Vagina (tissue), 2 donors: ENCODE measurements around the gene FOXO4. TPM values are rescaled to one million over a fixed set of nuclear protein-coding genes. Genes with fewer than 3 reads are reported as not detected.

Experiments
- DNase-seq, 2 donors: peaks; one replicate each; pipeline ENCODE4 v3.0.0-alpha.2; 2017; ENCODE audit errors: extremely low spot score in 2 of 2
- H3K27ac ChIP-seq: fragments of 200-600 bp; sonication (generic); one replicate; pipeline ENCODE4 v1.5.1; 2019
- H3K27me3 ChIP-seq: fragments of 200-600 bp; sonication (generic); one replicate; pipeline ENCODE4 v1.5.1; 2019
- H3K36me3 ChIP-seq, 2 donors: fragments of 200-600 bp; sonication (generic); one replicate each; pipeline ENCODE4 v1.5.1; 2017 to 2019
- H3K4me1 ChIP-seq: fragments of 200-600 bp; sonication (generic); one replicate; pipeline ENCODE4 v1.5.1; 2019
- H3K4me3 ChIP-seq, 2 donors: fragments of 200-600 bp; sonication (generic); 1 replicate in 1 of 2; 2 replicates in 1 of 2; pipeline ENCODE4 v1.5.1; 2016 to 2019
- H3K9me3 ChIP-seq: fragments of 200-600 bp; sonication (generic); one replicate; pipeline ENCODE4 v1.5.1; 2019
- CTCF ChIP-seq, 3 experiments: fragments of 450-650 bp in 2 of 3; fragments of 200-600 bp in 1 of 3; sonication (generic) in 1 of 3; IDR thresholded peaks; one replicate each; pipeline ENCODE4 v1.5.1; 2017 to 2019; ENCODE audit warnings: antibody characterized with exemption in 3 of 3, mild to moderate bottlenecking in 2 of 3, moderate library complexity in 2 of 3
- POLR2A ChIP-seq, 2 donors: fragments of 450-650 bp; IDR thresholded peaks; one replicate each; pipeline ENCODE4 v1.6.1; 2017; ENCODE audit warnings: antibody characterized with exemption in 2 of 2, mild to moderate bottlenecking in 2 of 2, moderate library complexity in 2 of 2
- POLR2AphosphoS5 ChIP-seq, 2 donors: sonication (generic); formaldehyde crosslinking; IDR thresholded peaks; one replicate each; pipeline ENCODE4 v1.9.0; 2017; ENCODE audit warnings: antibody characterized with exemption in 2 of 2, mild to moderate bottlenecking in 2 of 2, low read depth in 1 of 2; ENCODE audit not compliant: insufficient read depth in 1 of 2
- intact Hi-C: fragments of 100-400 bp; cut with DNase I; formaldehyde crosslinking; loops from one replicate; pipeline ENCODE4 v1.15.1; 2023
- total RNA-seq: library from RNA; depleted of rRNA; stranded (reverse); fragments of >200 nt; gene quantifications from one replicate; pipeline ENCODE4 v1.2.3, GENCODE V29; 2016

Gene FOXO4
- total RNA-seq, 1 donor from 2014 or later = 22.8 TPM

GRCh38 chrX:71118985-71119535, 23.4 kb downstream of the FOXO4 start:
- TF ChIP-seq POLR2AphosphoS5 (IDR thresholded peaks at IDR 0.05; ENCODE audit: insufficient read depth in 1 of 2, low read depth in 1 of 2) (no peak), CTCF (IDR thresholded peaks at IDR 0.05) (no peak), POLR2A (IDR thresholded peaks at IDR 0.05) (no peak)
- Histone ChIP-seq H3K27ac (peak overlapping the region; percentile 71), H3K27me3 (no peaks in the 10 kb centered on the region), H3K4me1 (peaks cover 16% of the 10 kb centered on the region), H3K9me3 (no peaks in the 10 kb centered on the region), H3K36me3 (peaks cover 0 to 27% of the 10 kb centered on the region in 2 donors), H3K4me3 (peak overlapping the region; percentile 54 to 56)
- DNase-seq = no peak
- intact Hi-C loops = no loop called here

GRCh38 chrX:71128166-71128833, 32.6 kb downstream of the FOXO4 start:
- H3K27me3 ChIP-seq = no peaks in the 10 kb centered on the region
- no peak for TF ChIP-seq POLR2AphosphoS5 (IDR thresholded peaks at IDR 0.05; ENCODE audit: insufficient read depth in 1 of 2, low read depth in 1 of 2)
- TF ChIP-seq POLR2A (IDR thresholded peaks at IDR 0.05) = no peak
- TF ChIP-seq CTCF (IDR thresholded peaks at IDR 0.05) = no peak
- no peak overlapping the region for H3K4me3 ChIP-seq
- peaks cover 0 to 29% of the 10 kb centered on the region in 2 donors for H3K36me3 ChIP-seq
- no peaks in the 10 kb centered on the region for H3K9me3 ChIP-seq
- H3K27ac ChIP-seq = no peak overlapping the region
- DNase-seq = no peak
- H3K4me1 ChIP-seq = no peaks in the 10 kb centered on the region
- intact Hi-C loops = no loop called here

DNA sequence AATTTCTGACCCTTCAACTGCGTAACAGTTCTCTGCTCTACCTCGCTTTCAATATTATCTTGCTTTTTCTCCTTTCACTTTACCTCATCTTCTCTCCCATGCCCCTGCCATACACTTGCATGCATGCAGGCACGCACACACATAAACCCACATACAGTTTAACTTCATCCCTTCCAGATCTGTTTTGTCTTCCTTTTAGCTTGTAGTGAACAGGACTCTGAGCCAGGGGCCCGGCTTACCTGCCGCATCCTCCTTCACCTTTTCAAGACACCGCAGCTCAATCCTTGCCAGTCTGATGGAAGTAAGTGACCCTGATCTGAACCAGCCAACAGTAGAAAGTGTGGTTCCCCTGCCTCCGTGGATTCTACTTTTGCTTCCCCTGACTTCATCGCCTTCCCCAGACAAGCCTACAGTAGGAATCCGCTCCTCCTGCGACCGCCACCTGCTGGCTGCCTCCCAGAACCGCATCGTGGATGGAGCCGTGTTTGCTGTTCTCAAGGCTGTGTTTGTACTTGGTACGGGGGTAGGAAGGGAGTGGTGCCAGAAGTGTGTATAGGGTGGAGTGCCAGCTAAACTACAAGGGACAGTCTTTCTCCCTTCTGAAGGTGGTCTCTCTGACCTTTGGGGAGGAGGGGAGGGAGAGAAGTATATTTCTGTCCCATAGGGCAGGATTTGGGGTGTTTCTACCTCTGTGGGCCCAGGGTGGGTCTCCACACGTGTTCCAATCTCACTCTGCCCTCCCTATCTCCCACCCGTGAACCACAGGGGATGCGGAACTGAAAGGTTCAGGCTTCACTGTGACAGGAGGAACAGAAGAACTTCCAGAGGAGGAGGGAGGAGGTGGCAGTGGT, 33.5 kb downstream of the FOXO4 start:
- intact Hi-C loops = no loop called here
- no peaks in the 10 kb centered on the region for H3K27me3 ChIP-seq

GRCh38 chrX:71131510-71131909, 35.9 kb downstream of the FOXO4 start:
- no peaks in the 10 kb centered on the region for H3K4me1 ChIP-seq
- peaks cover 0 to 23% of the 10 kb centered on the region in 2 donors for H3K36me3 ChIP-seq
- H3K4me3 ChIP-seq = no peak overlapping the region
- H3K27ac ChIP-seq = no peak overlapping the region
- TF ChIP-seq POLR2AphosphoS5 (IDR thresholded peaks at IDR 0.05; ENCODE audit: insufficient read depth in 1 of 2, low read depth in 1 of 2) = no peak
- TF ChIP-seq CTCF (IDR thresholded peaks at IDR 0.05) = no peak
- no peak for TF ChIP-seq POLR2A (IDR thresholded peaks at IDR 0.05)
- no peak for DNase-seq
- H3K27me3 ChIP-seq = no peaks in the 10 kb centered on the region
- H3K9me3 ChIP-seq = no peaks in the 10 kb centered on the region
- intact Hi-C loops = no loop called here

More for the DNA sequence above, 33.5 kb downstream of the FOXO4 start:
- Histone ChIP-seq H3K27ac (no peak overlapping the region), H3K9me3 (no peaks in the 10 kb centered on the region), H3K36me3 (peaks cover 0 to 26% of the 10 kb centered on the region in 2 donors), H3K4me3 (no peak overlapping the region), H3K4me1 (no peaks in the 10 kb centered on the region)
- no peak for DNase-seq
- TF ChIP-seq CTCF (IDR thresholded peaks at IDR 0.05) (peak; percentile 52 to 64 (median 60)), POLR2A (IDR thresholded peaks at IDR 0.05) (no peak)
